Measurements from ENCODE around the gene RBP3.

The RBP3 gene

GRCh38 chr10:47348138-47348651 lies at the start of gene RBP3:
Gene RBP3, plus strand, starts transcription at chr10:47348363. Its CDS starts 122 bp downstream, at chr10:47348485.
- no peak for DNase-seq

GRCh38 chr10:47298715-47299114 lies 49.4 kb upstream of the RBP3 start:
- no peak for DNase-seq

GRCh38 chr10:47299611-47300428 lies 48.3 kb upstream of the RBP3 start, which contains the start of gene GDF10:
Gene GDF10, plus strand, starts transcription at chr10:47300197. Its CDS starts 455 bp downstream, at chr10:47300652.
- no peak for DNase-seq

- peak; percentile 46 for DNase-seq
Observed at GRCh38 chr10:47300429-47300931, 47.7 kb upstream of the RBP3 start.

- DNase-seq, result no peak
Observed at GRCh38 chr10:47301833-47302232, 46.3 kb upstream of the RBP3 start.

- DNase-seq, result no peak
Observed at GRCh38 chr10:47303105-47303504, 45.1 kb upstream of the RBP3 start.

- no peak for DNase-seq
Observed at GRCh38 chr10:47303866-47304265, 44.3 kb upstream of the RBP3 start.

GRCh38 chr10:47305566-47305965 lies 42.6 kb upstream of the RBP3 start:
- DNase-seq, result no peak

GRCh38 chr10:47306387-47307210 lies 41.6 kb upstream of the RBP3 start:
- DNase-seq, result no peak

GRCh38 chr10:47307381-47307780 lies 40.8 kb upstream of the RBP3 start:
- DNase-seq, result no peak

GRCh38 chr10:47308775-47309174 lies 39.4 kb upstream of the RBP3 start:
- no peak for DNase-seq

GRCh38 chr10:47309408-47310089 lies 38.6 kb upstream of the RBP3 start:
- peak; percentile 29 for DNase-seq

- no peak for DNase-seq
Observed at GRCh38 chr10:47310090-47310505, 38.1 kb upstream of the RBP3 start.

- peak; percentile 80 for DNase-seq
Observed at GRCh38 chr10:47311193-47311931, 36.8 kb upstream of the RBP3 start.

GRCh38 chr10:47311932-47312662 lies 36.1 kb upstream of the RBP3 start:
- DNase-seq, result peak; percentile 93

GRCh38 chr10:47312663-47312995 lies 35.5 kb upstream of the RBP3 start:
- DNase-seq, result no peak

GRCh38 chr10:47314416-47314970 lies 33.7 kb upstream of the RBP3 start:
- DNase-seq, result no peak

- no peak for DNase-seq
Observed at GRCh38 chr10:47315421-47315820, 32.7 kb upstream of the RBP3 start.

GRCh38 chr10:47316131-47316530 lies 32.0 kb upstream of the RBP3 start:
- DNase-seq, result no peak

- no peak for DNase-seq
Observed at GRCh38 chr10:47317251-47317650, 30.9 kb upstream of the RBP3 start.

- peak; percentile 14 for DNase-seq
Observed at GRCh38 chr10:47318706-47319105, 29.5 kb upstream of the RBP3 start.

Data from DMS53 (cell line).